Right lobe of liver (tissue), 4 donors: Measurements from ENCODE around the gene NRXN3.

Source experiments
- POLR2A ChIP-seq: fragments of 450-650 bp; IDR thresholded peaks from one replicate; pipeline ENCODE4 v1.6.1; 2017; ENCODE audit warnings: antibody characterized with exemption, mild to moderate bottlenecking
- TF ChIP-seq, protein P1 (sequence below), 4 donors: fragments of 200-600 bp in 3 of 4; fragments of 450-650 bp in 1 of 4; IDR thresholded peaks; one replicate each; pipeline versions ENCODE4 v1.5.1 to v1.8.0; 2016 to 2022; ENCODE audit warnings: antibody characterized with exemption in 4 of 4, mild to moderate bottlenecking in 2 of 4
- donor health status: DM: no; HTN: no; CAD: no.
- donor health status: DM: no; HTN: no; CAD: no.
- donor health status: DM: no; HTN: yes; CAD: no.

DNA sequence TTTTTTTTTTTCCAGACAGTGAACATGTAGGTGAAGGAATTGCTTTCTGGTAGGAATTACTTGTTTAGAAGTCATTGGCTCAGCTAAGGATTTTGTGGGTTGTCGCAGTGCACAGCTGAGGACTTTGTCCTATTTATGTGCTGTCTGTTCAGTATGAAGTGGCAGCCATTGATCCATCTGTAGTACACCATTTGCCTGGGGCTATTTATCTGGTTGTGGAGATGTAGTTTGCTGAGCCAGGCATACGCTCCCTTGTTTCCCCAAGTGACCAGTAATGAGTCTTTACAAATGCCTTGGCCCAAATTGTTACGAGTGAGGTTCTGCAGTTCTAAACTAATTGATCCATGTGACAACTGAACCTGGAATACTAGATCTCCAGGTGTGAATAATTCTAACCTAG, 140.1 kb downstream of the NRXN3 start:
- TF ChIP-seq POLR2A: no peak
- TF ChIP-seq, protein P1, sequence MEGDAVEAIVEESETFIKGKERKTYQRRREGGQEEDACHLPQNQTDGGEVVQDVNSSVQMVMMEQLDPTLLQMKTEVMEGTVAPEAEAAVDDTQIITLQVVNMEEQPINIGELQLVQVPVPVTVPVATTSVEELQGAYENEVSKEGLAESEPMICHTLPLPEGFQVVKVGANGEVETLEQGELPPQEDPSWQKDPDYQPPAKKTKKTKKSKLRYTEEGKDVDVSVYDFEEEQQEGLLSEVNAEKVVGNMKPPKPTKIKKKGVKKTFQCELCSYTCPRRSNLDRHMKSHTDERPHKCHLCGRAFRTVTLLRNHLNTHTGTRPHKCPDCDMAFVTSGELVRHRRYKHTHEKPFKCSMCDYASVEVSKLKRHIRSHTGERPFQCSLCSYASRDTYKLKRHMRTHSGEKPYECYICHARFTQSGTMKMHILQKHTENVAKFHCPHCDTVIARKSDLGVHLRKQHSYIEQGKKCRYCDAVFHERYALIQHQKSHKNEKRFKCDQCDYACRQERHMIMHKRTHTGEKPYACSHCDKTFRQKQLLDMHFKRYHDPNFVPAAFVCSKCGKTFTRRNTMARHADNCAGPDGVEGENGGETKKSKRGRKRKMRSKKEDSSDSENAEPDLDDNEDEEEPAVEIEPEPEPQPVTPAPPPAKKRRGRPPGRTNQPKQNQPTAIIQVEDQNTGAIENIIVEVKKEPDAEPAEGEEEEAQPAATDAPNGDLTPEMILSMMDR (IDR thresholded peaks at IDR 0.05): no peak
